ENCODE data around the gene LRRC4C.
"Not testable (repeated sequence)": the region's sequence is repeated elsewhere in the genome, so short reads cannot be mapped to it uniquely, and the experiment has no call there.

The LRRC4C gene

DNA sequence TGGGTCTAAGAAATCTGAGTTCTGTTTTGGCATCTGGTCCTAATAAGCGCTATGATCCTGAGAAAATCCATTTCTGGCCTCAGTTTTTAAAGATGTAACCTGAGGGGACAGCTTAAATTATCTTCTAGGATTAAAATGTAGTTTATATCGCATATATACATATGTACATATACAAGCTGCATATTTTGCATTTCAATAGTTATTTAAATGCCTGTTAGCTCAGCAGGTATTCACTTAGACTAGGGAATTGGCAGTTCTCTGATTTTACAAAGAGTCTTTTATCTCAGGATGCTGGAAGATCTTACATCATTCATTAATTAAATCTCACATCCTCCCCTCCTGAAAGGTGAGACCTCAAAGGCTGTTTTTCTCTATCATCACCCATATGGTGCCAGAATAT is 1232.8 kb downstream of the LRRC4C start:
- DNase-seq: no peak

DNA sequence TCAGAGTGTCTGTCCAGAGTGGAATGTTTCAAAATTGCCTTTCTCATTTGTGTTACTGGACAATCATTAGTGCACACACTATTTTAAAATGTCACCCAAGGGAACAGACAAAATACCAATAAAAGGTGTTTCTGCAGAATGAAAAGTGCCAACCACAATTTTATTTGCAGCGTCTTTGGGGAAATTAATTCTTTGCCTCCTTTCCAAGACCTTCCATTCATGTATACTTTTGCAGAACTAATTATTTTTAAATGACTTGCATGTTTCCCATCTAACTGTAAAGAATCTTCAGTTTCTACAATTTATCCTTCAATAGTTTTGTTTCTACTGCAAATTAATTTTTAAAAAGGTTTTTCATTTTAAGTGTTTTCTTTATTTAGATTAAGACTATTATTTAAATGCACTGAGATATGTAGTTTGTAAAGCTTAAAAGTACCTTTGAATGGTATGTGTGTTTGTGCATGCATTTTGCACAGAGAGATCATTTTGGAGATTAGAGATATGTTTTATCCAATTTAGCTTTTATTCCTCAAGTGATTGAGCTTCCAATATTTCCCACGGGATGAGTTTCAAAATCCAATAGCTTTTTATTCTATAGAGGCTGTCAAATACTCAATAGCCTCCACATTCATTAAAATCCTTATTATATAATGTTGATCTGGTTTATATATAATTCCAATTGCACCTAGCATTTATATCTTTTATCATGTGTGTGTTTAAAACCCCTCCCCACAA is 1235.7 kb downstream of the LRRC4C start:
- TF ChIP-seq POLR2A (IDR thresholded peaks at IDR 0.05; ENCODE audit: low read length): no peak
- TF ChIP-seq GATA1 (IDR thresholded peaks at IDR 0.05; ENCODE audit: low read depth, low read length): no peak
- DNase-seq: no peak

More for the DNA sequence above, 1232.8 kb downstream of the LRRC4C start:
- TF ChIP-seq GATA1 (IDR thresholded peaks at IDR 0.05; ENCODE audit: low read depth, low read length): no peak
- TF ChIP-seq POLR2A (IDR thresholded peaks at IDR 0.05; ENCODE audit: low read length): no peak

DNA sequence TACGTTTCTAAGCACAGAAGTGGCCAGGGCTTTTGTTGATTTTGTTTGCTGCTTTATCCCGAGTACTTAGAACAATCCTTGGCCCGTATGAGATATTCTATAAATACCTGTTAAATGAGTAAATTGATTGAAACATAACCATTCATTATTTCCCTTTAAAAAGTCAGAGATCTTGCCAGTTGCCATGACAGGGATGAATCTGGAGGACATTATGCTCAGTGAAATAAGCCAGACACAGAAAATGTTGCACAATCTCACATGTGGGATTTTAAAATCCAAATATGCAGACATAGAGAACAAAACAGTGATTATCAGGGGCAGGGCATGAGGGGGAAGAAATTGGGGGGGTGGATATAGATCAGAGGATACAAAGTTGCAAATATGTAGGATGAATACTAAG is 1240.1 kb downstream of the LRRC4C start:
- no peak for TF ChIP-seq GATA1 (IDR thresholded peaks at IDR 0.05; ENCODE audit: low read depth, low read length)
- TF ChIP-seq POLR2A (IDR thresholded peaks at IDR 0.05; ENCODE audit: low read length): no peak

DNA sequence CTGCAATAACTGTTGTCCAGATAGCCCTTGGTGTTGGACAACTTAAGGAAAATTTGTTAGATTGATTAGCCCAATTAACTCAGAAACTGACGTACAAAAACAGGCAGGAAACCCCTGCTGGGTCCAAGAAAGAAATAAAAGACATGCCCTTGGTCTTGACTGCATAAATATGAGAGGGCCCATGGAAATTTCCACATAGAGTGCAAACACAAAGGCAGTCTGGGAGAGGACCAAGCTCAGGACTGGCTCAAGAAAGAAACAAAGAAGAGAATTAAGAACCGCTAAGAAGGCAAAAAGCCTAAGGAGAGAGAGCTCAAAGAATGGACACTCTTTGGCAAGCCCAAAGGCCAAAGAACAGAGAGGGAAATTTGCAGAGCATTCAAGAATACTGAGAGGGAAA is 1243.9 kb downstream of the LRRC4C start:
- TF ChIP-seq POLR2A (IDR thresholded peaks at IDR 0.05; ENCODE audit: low read length) (no peak), GATA1 (IDR thresholded peaks at IDR 0.05; ENCODE audit: low read depth, low read length) (no peak)

More for the DNA sequence above, 1240.1 kb downstream of the LRRC4C start:
- DNase-seq: no peak

DNA sequence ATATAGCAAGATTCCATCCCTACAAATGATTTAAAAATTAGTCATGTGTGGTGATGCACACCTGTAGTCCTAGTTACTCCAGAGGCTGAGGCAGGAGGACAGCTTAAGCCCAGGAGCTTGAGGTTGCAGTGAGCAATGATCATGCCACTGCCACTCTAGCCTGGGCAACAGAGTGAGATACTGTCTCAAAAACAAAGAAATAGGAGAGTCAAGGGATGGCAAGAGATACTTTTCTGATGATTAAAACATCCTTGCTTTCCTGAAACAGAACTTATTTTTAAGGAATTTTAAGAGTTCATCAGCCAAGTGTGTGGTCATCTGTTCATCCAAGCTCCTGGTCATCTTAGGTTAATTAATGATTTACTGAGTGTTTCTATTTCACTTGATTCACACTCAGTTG is 1252.0 kb downstream of the LRRC4C start:
- TF ChIP-seq POLR2A (IDR thresholded peaks at IDR 0.05; ENCODE audit: low read length): no peak
- TF ChIP-seq GATA1 (IDR thresholded peaks at IDR 0.05; ENCODE audit: low read depth, low read length): no peak
- no peak for DNase-seq

More for the DNA sequence above, 1243.9 kb downstream of the LRRC4C start:
- no peak for DNase-seq

DNA sequence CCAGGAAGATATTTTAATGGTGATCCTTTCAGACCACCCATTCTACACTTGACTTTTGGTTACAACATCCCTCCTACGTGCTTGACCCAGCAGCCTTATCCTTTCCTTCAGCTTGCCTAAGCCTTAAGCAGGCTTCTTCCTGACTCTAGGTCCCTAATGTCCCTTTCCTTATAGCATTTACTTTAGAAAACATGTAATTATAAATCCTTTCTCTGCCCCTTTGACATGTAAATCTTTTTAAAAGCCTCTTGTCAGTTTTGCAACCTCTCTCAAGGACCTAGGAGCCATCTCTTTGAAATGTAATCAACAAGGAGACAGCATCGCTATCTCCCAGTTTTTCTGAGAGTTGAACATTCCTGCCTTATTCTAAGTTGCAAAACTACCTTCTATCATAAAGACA is 1255.2 kb downstream of the LRRC4C start:
- no peak for DNase-seq

DNA sequence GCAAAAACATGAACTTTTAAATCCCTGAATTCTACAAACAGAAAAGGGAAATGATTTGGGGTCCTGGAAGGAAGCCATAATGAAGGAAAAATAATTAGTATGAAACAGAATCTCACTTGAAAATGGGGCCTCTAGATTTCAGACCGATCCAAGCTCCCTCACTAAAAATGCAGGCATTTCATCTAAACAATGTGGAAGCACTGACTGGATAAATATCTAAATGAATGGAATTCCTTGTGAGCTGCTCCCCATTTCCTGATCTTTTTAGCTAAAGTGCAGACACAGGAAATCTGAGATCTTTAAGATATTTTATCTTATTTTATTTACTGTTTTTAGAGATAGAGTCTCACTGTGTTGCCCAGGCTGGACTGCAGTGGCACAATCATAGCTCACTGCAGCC is 1255.8 kb downstream of the LRRC4C start:
- TF ChIP-seq GATA1 (IDR thresholded peaks at IDR 0.05; ENCODE audit: low read depth, low read length) (no peak), POLR2A (IDR thresholded peaks at IDR 0.05; ENCODE audit: low read length) (no peak)
- no peak for DNase-seq

More for the DNA sequence above, 1255.2 kb downstream of the LRRC4C start:
- TF ChIP-seq GATA1 (IDR thresholded peaks at IDR 0.05; ENCODE audit: low read depth, low read length) (no peak), POLR2A (IDR thresholded peaks at IDR 0.05; ENCODE audit: low read length) (no peak)

DNA sequence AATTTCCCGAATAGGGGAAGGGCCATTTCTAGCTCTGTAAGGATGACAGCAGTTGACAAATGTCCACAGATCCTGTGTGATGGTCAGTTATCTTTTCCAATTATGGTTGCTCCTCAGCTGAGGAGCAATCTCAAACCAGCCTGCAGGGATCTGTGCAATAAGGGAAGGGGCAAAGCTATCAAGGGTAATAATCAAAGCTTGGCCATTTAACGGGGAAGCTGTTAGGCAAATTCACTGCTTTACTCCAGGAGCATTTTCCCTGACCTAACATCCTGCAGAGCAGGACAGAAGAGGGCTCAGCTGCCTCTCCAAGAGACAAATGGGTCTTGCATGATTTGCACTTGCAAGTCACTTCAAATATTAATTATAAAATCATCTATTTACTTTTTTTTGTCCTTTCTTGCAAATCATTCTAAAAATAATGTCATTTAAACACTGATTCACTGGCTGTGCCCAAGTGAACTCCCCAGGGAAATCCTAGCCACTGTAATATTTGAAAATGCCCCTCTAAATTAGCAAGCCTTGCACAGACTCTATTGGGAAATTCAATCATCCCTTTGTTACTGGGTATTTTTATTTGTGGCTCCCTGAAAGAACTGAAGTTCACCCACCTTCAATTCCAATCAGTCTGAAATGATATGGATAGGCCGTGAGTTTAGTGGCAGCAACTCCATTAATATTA is 1256.7 kb downstream of the LRRC4C start:
- TF ChIP-seq GATA1 (IDR thresholded peaks at IDR 0.05; ENCODE audit: low read depth, low read length) (no peak), POLR2A (IDR thresholded peaks at IDR 0.05; ENCODE audit: low read length) (no peak)
- no peak for DNase-seq

DNA sequence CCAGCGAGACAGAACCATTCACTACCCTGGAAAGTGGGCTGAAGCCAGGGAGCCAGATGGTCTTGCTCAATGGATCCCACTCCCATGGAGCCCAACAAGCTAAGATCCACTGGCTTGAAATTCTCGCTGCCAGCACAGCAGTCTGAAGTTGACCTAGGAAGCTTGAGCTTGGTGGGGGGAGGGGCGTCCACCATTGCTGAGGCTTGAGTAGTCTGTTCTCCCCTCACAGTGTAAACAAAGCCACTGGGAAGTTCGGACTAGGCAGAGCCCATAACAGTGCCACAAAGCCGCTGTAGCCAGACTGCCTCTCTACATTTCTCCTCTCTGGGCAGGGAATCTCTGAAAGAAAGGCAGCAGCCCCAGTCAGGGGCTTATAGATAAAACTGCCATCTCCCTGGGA is 1266.9 kb downstream of the LRRC4C start:
- not testable (repeated sequence) for DNase-seq

DNA sequence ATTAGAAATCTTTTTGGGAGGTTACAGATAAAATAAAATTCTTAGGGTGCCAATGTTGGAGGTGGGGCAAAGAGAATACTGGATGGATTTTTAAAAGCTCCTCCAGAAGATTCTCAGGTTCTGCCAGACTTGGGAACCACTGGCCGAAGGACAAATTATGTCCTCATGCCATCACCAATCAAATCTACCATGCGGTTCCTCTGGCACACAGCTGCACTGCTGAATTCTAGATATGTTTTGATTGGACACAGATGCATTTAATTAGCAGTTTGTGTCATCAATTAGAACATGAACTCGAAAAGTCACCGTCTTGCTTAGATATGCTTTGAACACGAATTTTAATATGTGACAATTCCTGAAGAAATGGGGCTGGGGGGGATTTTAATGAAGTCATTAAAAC is 1269.2 kb downstream of the LRRC4C start:
- no peak for TF ChIP-seq POLR2A (IDR thresholded peaks at IDR 0.05; ENCODE audit: low read length)
- TF ChIP-seq GATA1 (IDR thresholded peaks at IDR 0.05; ENCODE audit: low read depth, low read length): no peak

DNA sequence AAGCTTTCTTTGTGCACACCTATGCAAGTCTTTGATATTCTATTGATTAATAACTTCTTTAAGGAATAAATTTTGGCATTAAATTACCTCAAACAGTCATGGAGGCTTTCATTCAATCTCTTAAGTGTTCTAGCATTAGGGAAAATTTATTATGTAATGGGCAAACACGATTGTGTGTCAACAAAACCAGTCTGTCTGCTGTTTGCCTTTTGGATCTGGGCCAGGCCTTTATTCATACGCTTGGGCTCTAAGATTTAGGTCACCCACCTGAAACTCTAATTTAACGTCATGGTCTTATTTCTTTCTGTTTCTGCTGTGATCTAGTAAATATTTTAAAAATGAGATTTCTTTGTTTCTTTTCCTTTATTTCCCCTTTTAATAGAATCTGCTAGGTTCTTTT is 1270.6 kb downstream of the LRRC4C start:
- no peak for DNase-seq
- TF ChIP-seq GATA1 (IDR thresholded peaks at IDR 0.05; ENCODE audit: low read depth, low read length) (no peak), POLR2A (IDR thresholded peaks at IDR 0.05; ENCODE audit: low read length) (no peak)

More for the DNA sequence above, 1269.2 kb downstream of the LRRC4C start:
- DNase-seq: no peak

DNA sequence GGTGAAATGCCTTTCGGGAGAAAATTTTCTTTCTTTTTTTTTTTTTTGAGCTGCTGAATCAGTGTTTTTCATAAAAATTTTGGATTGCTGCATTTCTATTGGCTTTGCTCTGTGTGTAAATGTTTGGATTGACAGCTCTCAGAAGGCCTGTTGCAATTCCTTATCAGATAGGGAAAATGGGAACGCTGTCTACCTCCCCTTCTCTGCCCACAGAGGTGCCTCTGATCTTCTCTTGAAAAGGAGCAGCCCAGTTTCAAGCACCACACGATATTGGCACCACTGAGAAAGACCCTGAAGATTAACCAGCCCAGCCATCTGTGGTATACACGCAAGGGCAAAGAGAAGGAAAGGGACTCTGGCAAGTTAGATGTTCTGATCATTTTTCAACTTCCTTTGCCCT is 1272.2 kb downstream of the LRRC4C start:
- no peak for TF ChIP-seq POLR2A (IDR thresholded peaks at IDR 0.05; ENCODE audit: low read length)
- TF ChIP-seq GATA1 (IDR thresholded peaks at IDR 0.05; ENCODE audit: low read depth, low read length): no peak
- DNase-seq: no peak

DNA sequence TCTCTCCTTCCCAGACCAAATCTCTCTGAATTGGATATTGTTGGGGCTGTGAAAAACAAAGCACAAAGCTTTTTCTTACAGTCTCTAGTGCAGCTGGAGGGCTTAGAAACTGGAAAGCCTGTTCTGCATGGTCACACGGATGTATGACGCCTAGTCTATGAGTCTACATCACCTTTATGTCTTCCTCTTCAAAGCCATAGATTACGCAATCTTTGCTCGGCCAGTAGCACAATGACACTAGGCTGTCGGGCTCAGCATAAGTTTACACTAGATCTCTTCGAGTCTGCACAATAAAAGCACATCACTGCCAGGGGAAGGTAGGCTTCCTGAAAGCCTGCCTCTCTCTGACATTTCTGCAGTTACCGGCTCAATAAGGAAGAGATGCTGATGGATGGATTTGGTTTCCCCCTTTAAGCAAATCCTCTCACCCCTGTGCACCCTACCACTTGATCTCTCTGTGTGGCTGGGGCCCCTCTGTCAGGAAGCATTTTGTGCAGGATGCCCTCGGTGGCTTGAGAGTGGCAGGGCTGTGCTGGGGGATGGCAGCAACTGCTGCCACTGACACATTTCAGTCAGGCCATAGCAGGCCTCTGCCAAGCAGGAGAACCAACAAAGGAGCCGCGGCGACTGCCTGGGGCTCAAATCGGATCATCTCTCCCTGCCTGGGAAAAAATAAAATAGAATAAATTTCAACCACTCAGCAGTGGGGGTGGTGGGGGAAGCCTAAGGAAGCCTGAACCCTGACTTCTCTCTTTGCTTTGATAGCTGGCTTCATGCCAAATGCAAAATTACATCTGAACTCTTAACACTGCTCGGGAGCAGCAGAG is 1272.8 kb downstream of the LRRC4C start:
- no peak for TF ChIP-seq POLR2A (IDR thresholded peaks at IDR 0.05; ENCODE audit: low read length)
- no peak for TF ChIP-seq GATA1 (IDR thresholded peaks at IDR 0.05; ENCODE audit: low read depth, low read length)
- no peak for DNase-seq

DNA sequence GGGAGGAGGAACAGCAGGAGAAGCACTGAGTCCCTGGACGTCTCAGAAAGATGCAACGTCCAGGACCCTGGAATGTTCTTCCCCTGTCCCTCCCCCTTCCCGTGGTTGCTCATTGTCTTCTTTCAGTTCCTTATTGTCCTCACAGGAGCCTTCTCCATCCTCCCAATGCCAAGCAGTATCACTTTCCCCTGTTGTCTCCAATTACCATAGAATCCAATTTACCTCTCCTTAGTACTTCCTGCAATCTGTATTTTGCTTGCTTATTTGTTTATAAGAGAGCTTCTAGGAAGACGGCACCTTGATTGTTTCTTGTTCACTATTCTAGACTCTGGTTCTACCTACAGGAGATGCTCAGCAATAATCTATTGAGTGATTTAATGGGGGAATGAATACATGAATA is 1273.7 kb downstream of the LRRC4C start:
- no peak for DNase-seq
- no peak for TF ChIP-seq GATA1 (IDR thresholded peaks at IDR 0.05; ENCODE audit: low read depth, low read length)
